IMR-90 (cell line): ENCODE data around the gene COG3. TPM values are rescaled to one million over a fixed set of nuclear protein-coding genes. Genes with fewer than 3 reads are reported as not detected.

Source experiments
- ATAC-seq: fragments of 200-7000 bp; cut with Tn5 transposase; 2 replicates; pipeline ENCODE4 v1.9.1; 2020; ENCODE audit warnings: low read depth, mild to moderate bottlenecking, moderate library complexity
- BruUV-seq: library from RNA; stranded (reverse); fragments of 400-500 nt; replicated peaks from 2 replicates; lab custom pipeline; 2021; lab: Mats Ljungman, UMichigan
- CTCF ChIA-PET: fragments of 300-600 bp; formaldehyde crosslinking; extraction: SDS; loops from one replicate; lab custom pipeline; 2021; ENCODE audit warnings: antibody characterized with exemption; lab: Yijun Ruan, JAX
- POLR2A ChIA-PET: fragments of 300-600 bp; sonication (Branson Sonifier 250); formaldehyde crosslinking; loops from one replicate; lab custom pipeline; 2022; ENCODE audit warnings: antibody characterized with exemption; ENCODE audit not compliant: unreplicated experiment; lab: Charles Lee
- DNase-seq: peaks from one replicate; pipeline ENCODE4 v3.0.0; 2013
- H2AFZ ChIP-seq: replicated peaks from 2 replicates; pipeline ENCODE3; 2013; ENCODE audit warnings: low read length, mild to moderate bottlenecking; ENCODE audit not compliant: poor library complexity
- H2AK5ac ChIP-seq: 2 replicates; pipeline ENCODE4 v1.6.1; 2013; ENCODE audit warnings: low read depth, low read length, inconsistent platforms
- H2AK9ac ChIP-seq: replicated peaks from 2 replicates; pipeline ENCODE3; 2013; ENCODE audit warnings: mild to moderate bottlenecking, low read depth, low read length, moderate library complexity; ENCODE audit not compliant: poor library complexity
- H2BK120ac ChIP-seq: 2 replicates; pipeline ENCODE4 v1.6.1; 2013; ENCODE audit warnings: low read depth, low read length, inconsistent platforms
- H2BK15ac ChIP-seq: 3 replicates; pipeline ENCODE4 v1.6.1; 2013; ENCODE audit warnings: low read depth, low read length, inconsistent platforms
- H2BK20ac ChIP-seq: 2 replicates; pipeline ENCODE4 v1.6.1; 2013; ENCODE audit warnings: low read depth, mild to moderate bottlenecking, inconsistent platforms, low read length, moderate library complexity
- H2BK5ac ChIP-seq: 2 replicates; pipeline ENCODE4 v1.6.1; 2013; ENCODE audit warnings: mild to moderate bottlenecking, low read depth, low read length, inconsistent platforms; ENCODE audit not compliant: poor library complexity, severe bottlenecking
- H3K14ac ChIP-seq: replicated peaks from 2 replicates; pipeline ENCODE4 v1.6.1; 2013; ENCODE audit warnings: low read depth, low read length, inconsistent platforms
- H3K18ac ChIP-seq: 2 replicates; pipeline ENCODE4 v1.6.1; 2013; ENCODE audit warnings: low read depth, low read length, control low read depth
- H3K23ac ChIP-seq: 2 replicates; pipeline ENCODE4 v1.6.1; 2013; ENCODE audit warnings: low read depth, low read length, inconsistent platforms
- H3K27ac ChIP-seq: 2 replicates; pipeline ENCODE4 v1.5.1; 2013; ENCODE audit warnings: mild to moderate bottlenecking, control low read depth, low read length; ENCODE audit not compliant: insufficient read depth
- H3K27me3 ChIP-seq: 2 replicates; pipeline ENCODE4 v1.6.1; 2013; ENCODE audit warnings: low read length; ENCODE audit not compliant: control insufficient read depth, insufficient read depth
- H3K36me3 ChIP-seq: 2 replicates; pipeline ENCODE4 v1.6.1; 2013; ENCODE audit warnings: low read length, mixed read lengths; ENCODE audit not compliant: control insufficient read depth, insufficient read depth
- H3K4ac ChIP-seq: 2 replicates; pipeline ENCODE4 v1.6.1; 2013; ENCODE audit warnings: low read depth, low read length, inconsistent platforms
- H3K4me1 ChIP-seq: 2 replicates; pipeline ENCODE4 v1.6.1; 2013; ENCODE audit warnings: low read length, mixed read lengths; ENCODE audit not compliant: control insufficient read depth, insufficient read depth
- H3K4me2 ChIP-seq: 2 replicates; pipeline ENCODE4 v1.6.1; 2013; ENCODE audit warnings: low read depth, mild to moderate bottlenecking, control low read depth, low read length, moderate library complexity
- H3K4me3 ChIP-seq: 2 replicates; pipeline ENCODE4 v1.5.1; 2013; ENCODE audit warnings: low read depth, mild to moderate bottlenecking, control low read depth, low read length, moderate library complexity; ENCODE audit not compliant: insufficient read depth
- H3K56ac ChIP-seq: 2 replicates; pipeline ENCODE4 v1.6.1; 2013; ENCODE audit warnings: low read length, inconsistent platforms; ENCODE audit not compliant: insufficient read depth; ENCODE audit errors: extremely low read depth
- H3K79me1 ChIP-seq, 2 experiments: 2 replicates each; pipeline ENCODE4 v1.6.1; 2013; ENCODE audit warnings: low read length in 2 of 2, inconsistent platforms in 1 of 2, low read depth in 1 of 2
- H3K9ac ChIP-seq: 2 replicates; pipeline ENCODE4 v1.6.1; 2013; ENCODE audit warnings: low read depth, low read length, control low read depth
- H3K9me1 ChIP-seq: 2 replicates; pipeline ENCODE4 v1.6.1; 2013; ENCODE audit warnings: low read length, inconsistent platforms; ENCODE audit not compliant: insufficient read depth
- H3K9me3 ChIP-seq: 2 replicates; pipeline ENCODE4 v1.6.1; 2013; ENCODE audit warnings: low read length; ENCODE audit not compliant: control insufficient read depth, insufficient read depth
- H4K20me1 ChIP-seq: 2 replicates; pipeline ENCODE4 v1.6.1; 2013; ENCODE audit warnings: low read length, inconsistent platforms; ENCODE audit not compliant: insufficient read depth
- H4K5ac ChIP-seq: 2 replicates; pipeline ENCODE4 v1.6.1; 2013; ENCODE audit warnings: mild to moderate bottlenecking, low read depth, low read length, control low read depth
- H4K8ac ChIP-seq, 2 experiments: 2 replicates each; pipeline ENCODE4 v1.6.1; 2013; ENCODE audit warnings: low read depth in 2 of 2, low read length in 2 of 2, control low read depth in 1 of 2, inconsistent platforms in 1 of 2
- H4K91ac ChIP-seq: 2 replicates; pipeline ENCODE4 v1.6.1; 2013; ENCODE audit warnings: low read depth, low read length, inconsistent platforms; ENCODE audit not compliant: insufficient read depth
- MAFK ChIP-seq: IDR thresholded peaks from 2 replicates; pipeline ENCODE4 v1.6.1; 2012; ENCODE audit warnings: low read depth, low read length, improper control_type of control experiment
- RAD21 ChIP-seq: IDR thresholded peaks from 2 replicates; pipeline ENCODE4 v1.6.1; 2012; ENCODE audit warnings: low read length, improper control_type of control experiment
- RCOR1 ChIP-seq: IDR thresholded peaks from 2 replicates; pipeline ENCODE4 v1.6.1; 2012; ENCODE audit warnings: mild to moderate bottlenecking, low read length, improper control_type of control experiment; ENCODE audit not compliant: insufficient replicate concordance
- WGBS, 2 experiments: methylation state at CpG; one replicate each; pipeline versions ENCODE4 v1.1.5 to v1.1.7; 2013; ENCODE audit warnings: missing lambda C conversion rate in 2 of 2; ENCODE audit not compliant: insufficient read length in 1 of 2; ENCODE audit errors: extremely low coverage in 2 of 2; 5-methylcytosine and 5-hydroxymethylcytosine counted together
- dilution Hi-C: fragments of 300-500 bp; cut with HindIII; formaldehyde crosslinking; loops from one replicate; pipeline ENCODE4 v1.14.3; 2018; ENCODE audit warnings: low sequenced_read_pairs; ENCODE audit not compliant: unreplicated experiment
- in situ Hi-C: fragments of 300-500 bp; cut with MboI; formaldehyde crosslinking; loops from 3 replicates; pipeline ENCODE4 v1.14.3; 2019; ENCODE audit warnings: low sequenced_read_pairs, inconsistent platforms, mixed read lengths
- intact Hi-C: fragments of 100-400 bp; cut with micrococcal nuclease; formaldehyde crosslinking; loops from 2 replicates; pipeline ENCODE4 v1.10.0; 2022
- polyA plus RNA-seq, 3 experiments: library from polyadenylated mRNA; depleted of rRNA; stranded (reverse); fragments of >200 nt; gene quantifications; 2 replicates each; pipeline ENCODE4 v1.2.3, GENCODE V29; 2012; ENCODE audit warnings: low replicate concordance in 1 of 3
- total RNA-seq: library from RNA; depleted of rRNA; stranded (reverse); fragments of >200 nt; gene quantifications from 2 replicates; pipeline ENCODE4 v1.2.3, GENCODE V29; 2012

The COG3 gene
- total and polyA plus RNA-seq, 2 of the 4 experiments (the other 2 are of a cell fraction): 21.7 to 31.9 TPM

DNA sequence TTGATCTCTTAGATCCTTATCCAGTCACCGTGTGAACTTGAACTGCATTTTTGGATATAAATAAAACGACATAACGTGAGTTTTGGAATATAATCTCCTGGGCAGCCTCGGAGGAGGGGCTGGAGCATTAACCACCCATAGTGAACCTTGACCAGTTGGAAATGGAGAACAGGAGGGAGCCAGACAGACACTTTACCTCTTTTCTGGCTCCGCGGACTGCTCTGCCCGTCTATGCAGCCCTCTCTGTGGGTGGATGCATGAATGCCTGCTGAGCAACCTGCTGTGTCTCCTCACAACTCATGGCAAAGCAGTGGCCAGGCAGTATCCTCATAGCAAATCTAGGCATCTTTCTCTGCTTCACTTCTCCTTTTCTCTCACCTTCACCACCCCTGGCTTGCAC, 10.5 kb upstream of the COG3 start:
- dilution Hi-C loops: no loop called here
- CTCF ChIA-PET: no interaction called here

More for the DNA sequence above, 10.5 kb upstream of the COG3 start:
- H2BK5ac ChIP-seq: no peak overlapping the region
- no peak overlapping the region for H2BK15ac ChIP-seq
- H3K9me3 ChIP-seq: no peaks in the 10 kb centered on the region
- H3K27me3 ChIP-seq: no peaks in the 10 kb centered on the region
- no peaks in the 10 kb centered on the region for H3K36me3 ChIP-seq
- H3K79me1 ChIP-seq: no peaks in the 10 kb centered on the region
- H2AFZ ChIP-seq: peak overlapping the region; percentile 45
- H3K27ac ChIP-seq: no peak overlapping the region
- no peak for ATAC-seq
- TF ChIP-seq RCOR1 (no peak), RAD21 (no peak), MAFK (no peak)
- no TSS peak for BruUV-seq
- no peak for DNase-seq
- no peak overlapping the region for H4K8ac ChIP-seq
- no peak overlapping the region for H3K23ac ChIP-seq
- no peak overlapping the region for H3K56ac ChIP-seq
- no peaks in the 10 kb centered on the region for H3K9me1 ChIP-seq
- no peak overlapping the region for H2AK5ac ChIP-seq
- WGBS, 2 experiments: 80% methylated on average over 1 of the region's 7 CpGs; no CpG with 5 or more reads in 1 of the 2 experiments
- no peak overlapping the region for H3K9ac ChIP-seq
- no peak overlapping the region for H3K4me3 ChIP-seq
- no peak overlapping the region for H3K18ac ChIP-seq
- no peak overlapping the region for H3K14ac ChIP-seq
- no peak overlapping the region for H2AK9ac ChIP-seq
- intact Hi-C loops: no loop called here
- peaks cover 1% of the 10 kb centered on the region; the same call in 1 of the 2 replicates for H3K4me1 ChIP-seq
- H4K20me1 ChIP-seq: no peaks in the 10 kb centered on the region
- H2BK20ac ChIP-seq: no peak overlapping the region
- no peak overlapping the region for H3K4ac ChIP-seq
- no peak overlapping the region for H4K5ac ChIP-seq
- POLR2A ChIA-PET: no interaction called here
- H2BK120ac ChIP-seq: no peak overlapping the region
- no peak overlapping the region for H4K91ac ChIP-seq
- in situ Hi-C loops: no loop called here
- H3K4me2 ChIP-seq: no peak overlapping the region
